Measurements from ENCODE around the gene PRKACB.
"Not testable (repeated sequence)": the region's sequence is repeated elsewhere in the genome, so short reads cannot be mapped to it uniquely, and the experiment has no call there.

The PRKACB gene

GRCh38 chr1:84223751-84224432 is 79.8 kb downstream of the PRKACB start:
- DNase-seq (ENCODE audit: low spot score) = no peak

- no peak for DNase-seq (ENCODE audit: low spot score)
Observed at GRCh38 chr1:84224905-84225304, 80.8 kb downstream of the PRKACB start.

GRCh38 chr1:84225646-84226045 is 81.6 kb downstream of the PRKACB start:
- no peak for DNase-seq (ENCODE audit: low spot score)

DNA sequence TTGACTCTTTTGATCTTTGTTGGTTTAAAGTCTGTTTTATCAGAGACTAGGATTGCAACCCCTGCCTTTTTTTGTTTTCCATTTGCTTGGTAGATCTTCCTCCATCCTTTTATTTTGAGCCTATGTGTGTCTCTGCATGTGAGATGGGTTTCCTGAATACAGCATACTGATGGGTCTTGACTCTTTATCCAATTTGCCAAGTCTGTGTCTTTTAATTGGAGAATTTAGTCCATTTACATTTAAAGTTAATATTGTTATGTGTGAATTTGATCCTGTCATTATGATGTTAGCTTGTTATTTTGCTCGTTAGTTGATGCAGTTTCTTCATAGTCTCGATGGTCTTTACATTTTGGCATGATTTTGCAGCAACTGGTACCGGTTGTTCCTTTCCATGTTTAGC is 88.6 kb downstream of the PRKACB start:
- DNase-seq (ENCODE audit: low spot score) = not testable (repeated sequence)

GRCh38 chr1:84236256-84236655 is 92.2 kb downstream of the PRKACB start:
- DNase-seq (ENCODE audit: low spot score) = no peak

- no peak for DNase-seq (ENCODE audit: low spot score)
Observed at GRCh38 chr1:84242641-84243040, 98.6 kb downstream of the PRKACB start.

DNA sequence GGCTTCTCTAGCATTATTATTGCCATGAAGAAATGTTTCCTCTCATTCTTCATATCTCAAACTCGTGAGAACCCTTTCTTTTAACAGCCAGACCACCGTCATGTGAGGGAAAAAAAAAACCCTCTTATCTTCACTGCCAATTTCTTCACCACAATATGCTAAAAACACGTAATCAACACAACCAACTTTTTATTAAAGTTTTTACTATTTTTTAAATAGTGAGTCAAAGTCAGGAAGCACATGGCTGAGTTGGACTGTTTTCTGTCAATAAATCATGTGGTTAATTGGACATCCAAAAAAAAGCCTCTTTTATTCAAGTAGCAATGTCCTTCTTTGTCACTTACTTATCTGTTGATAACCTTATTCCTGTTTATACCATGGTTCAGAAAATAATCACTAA is 101.5 kb downstream of the PRKACB start:
- no peak for DNase-seq (ENCODE audit: low spot score)

GRCh38 chr1:84246213-84246612 is 102.1 kb downstream of the PRKACB start:
- no peak for DNase-seq (ENCODE audit: low spot score)

DNA sequence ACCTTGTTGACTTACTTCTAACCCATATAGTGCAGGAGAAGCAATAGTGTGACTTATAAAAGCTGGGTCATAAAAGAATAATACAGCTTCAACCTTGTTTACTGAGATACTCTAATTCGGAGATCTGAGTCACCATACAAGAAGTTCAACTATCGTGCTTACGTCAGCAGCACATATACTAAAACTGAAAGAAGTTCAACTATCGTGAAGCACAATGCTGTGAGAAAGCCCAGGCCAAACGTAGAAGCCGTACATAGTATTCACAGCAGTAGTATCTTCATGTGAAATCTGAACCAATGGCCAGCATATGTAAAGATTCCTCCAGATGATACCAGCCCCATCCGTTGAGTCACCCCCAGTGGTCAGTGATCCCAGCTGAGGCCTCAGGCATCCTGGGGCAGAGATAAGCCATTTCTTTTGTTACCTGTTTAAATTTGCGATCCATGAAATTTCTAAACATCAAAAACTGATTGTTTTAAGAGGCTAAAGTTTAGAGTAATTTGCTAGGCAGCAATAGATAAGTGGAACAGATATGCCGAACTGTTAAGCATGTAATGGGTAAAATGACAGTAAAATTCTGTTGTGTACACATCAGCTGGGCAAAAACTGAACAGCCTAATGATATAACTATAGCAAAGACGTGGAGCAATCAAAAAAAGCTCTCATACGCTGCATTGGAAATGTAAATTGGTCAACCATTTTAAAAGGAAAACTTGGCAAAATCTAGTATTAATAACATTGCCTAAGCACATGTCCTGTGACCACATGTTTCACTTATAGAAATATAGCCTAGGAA is 103.6 kb downstream of the PRKACB start:
- DNase-seq (ENCODE audit: low spot score) = peak; percentile 88

DNA sequence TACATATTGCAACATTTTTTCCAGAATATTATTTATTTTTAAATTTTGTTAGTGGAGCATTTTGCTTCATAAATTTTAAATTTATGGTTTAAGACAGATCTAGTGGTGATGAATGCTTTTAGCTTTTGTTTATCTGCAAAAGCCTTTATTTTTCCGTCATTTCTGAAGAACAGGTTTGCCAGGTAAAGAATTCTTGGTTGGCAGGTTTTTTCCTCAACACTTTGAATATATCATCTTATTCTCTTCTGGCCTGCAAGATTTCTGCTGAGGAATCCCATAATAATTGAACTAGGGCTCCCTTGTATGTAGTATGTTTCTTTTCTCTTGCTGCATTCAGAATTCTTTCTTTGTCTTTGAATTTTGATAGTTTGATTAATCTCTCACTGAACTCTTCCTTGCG is 106.6 kb downstream of the PRKACB start:
- DNase-seq (ENCODE audit: low spot score) = no peak

- DNase-seq (ENCODE audit: low spot score) = no peak
Observed at GRCh38 chr1:84253036-84253435, 109.0 kb downstream of the PRKACB start.

DNA sequence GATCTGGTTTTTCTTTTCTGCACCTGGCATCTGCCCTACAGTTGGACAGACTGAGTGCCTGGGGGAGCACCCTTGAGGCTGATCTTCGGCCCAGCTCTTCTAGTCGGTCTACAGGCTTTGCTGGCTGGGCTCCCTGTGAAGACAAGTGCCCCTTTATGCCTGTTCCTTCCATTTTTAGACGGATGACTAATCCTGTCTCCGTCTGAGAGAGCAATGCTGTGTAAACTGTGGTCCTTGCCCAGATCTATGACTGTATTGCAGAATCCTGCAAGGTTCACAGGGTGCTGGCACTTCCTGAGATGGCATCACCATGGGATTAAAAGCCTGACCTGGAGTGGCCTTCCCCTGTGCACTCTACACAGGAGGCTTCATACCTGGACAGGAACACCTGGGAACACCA is 109.8 kb downstream of the PRKACB start:
- peak; percentile 92 for DNase-seq (ENCODE audit: low spot score)

DNA sequence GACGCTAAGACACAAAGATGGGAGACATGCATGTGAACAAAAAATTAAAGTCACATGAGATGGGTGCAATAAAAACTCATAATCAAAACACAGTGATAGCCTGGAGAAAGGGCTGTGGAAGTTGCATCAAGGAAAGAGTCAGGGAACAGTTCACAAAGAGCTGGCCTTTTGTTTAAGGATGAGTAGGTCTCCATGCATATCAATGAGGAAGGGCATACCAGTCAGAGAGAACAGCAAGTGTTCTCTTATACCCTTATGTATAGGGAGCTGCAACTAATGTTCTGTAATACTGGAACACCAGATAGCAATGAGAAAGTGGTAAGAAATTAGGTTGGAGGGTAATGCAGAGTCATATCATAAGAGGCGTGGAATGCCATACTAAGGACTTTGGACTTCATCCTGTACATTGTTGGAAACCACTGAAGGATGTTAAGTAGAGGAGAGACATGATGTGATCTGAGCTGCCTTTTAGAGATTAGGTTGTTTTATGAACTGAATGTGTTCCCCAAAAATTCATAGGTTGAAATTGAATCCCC is 110.7 kb downstream of the PRKACB start:
- DNase-seq (ENCODE audit: low spot score) = peak; percentile 63

DNA sequence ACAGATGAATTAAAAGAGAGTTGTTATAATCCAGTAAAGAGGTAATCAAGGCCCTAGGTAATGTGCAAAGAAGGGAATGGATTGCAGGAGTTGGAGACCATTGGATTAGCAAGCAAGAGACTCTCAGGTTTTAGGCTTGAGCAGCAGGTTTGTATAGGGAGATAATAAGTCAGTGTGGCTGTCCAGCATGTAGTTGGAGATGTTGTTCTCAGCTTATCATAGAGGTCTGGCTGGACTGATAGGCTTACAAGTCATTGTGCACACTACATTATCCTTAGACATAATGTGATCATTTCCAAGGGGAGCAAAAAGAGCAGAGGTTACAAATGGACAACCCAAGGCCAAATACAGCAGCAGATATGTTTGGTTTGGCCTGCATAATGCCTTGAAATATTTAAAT is 111.5 kb downstream of the PRKACB start:
- DNase-seq (ENCODE audit: low spot score) = no peak

GRCh38 chr1:84257617-84258016 is 113.5 kb downstream of the PRKACB start:
- no peak for DNase-seq (ENCODE audit: low spot score)

- no peak for DNase-seq (ENCODE audit: low spot score)
Observed at GRCh38 chr1:84259376-84259775, 115.3 kb downstream of the PRKACB start.

DNA sequence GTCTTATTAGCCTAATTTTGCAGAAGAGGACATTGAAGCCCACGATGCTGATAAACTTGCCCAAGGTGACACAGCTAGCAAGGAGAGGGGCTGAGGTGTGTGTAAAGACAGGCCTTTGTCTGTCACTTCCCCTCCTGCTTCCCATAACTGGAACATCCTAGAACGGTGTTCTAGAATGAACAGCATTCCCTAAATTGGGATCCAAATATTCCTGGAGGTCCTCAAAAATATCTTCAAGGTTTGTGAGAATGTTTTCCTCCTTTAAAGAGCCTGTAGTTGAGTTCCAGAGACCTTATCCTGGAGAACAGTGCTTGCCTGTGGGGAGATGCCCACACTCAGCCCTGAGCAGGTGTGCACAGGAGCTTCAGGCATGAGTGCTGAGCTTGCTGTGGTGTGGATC is 115.9 kb downstream of the PRKACB start:
- DNase-seq (ENCODE audit: low spot score) = no peak

GRCh38 chr1:84260852-84261518 is 116.9 kb downstream of the PRKACB start:
- peak; percentile 68 for DNase-seq (ENCODE audit: low spot score)

- no peak for DNase-seq (ENCODE audit: low spot score)
Observed at GRCh38 chr1:84264961-84265360, 120.9 kb downstream of the PRKACB start.

GRCh38 chr1:84265867-84266266 is 121.8 kb downstream of the PRKACB start:
- DNase-seq (ENCODE audit: low spot score) = no peak

DNA sequence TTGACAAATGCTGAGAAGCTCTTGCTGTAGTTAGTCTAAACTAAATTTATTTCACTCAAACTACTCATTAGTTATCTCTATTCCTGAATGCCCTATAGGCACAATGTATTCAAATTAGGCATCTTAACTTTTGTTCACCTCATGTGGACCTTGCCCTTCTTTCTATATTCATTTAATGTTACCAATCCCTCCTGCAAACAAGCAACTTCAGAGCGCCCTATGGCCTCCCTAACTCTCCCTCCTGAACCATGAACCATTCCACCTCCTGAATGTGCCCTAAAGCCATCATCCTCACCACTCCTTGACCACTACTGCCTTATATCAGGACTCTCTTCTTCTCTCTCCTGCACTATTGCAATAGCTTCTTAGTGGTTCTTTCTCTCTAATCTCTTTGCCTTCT is 122.7 kb downstream of the PRKACB start:
- DNase-seq (ENCODE audit: low spot score) = no peak

DNA sequence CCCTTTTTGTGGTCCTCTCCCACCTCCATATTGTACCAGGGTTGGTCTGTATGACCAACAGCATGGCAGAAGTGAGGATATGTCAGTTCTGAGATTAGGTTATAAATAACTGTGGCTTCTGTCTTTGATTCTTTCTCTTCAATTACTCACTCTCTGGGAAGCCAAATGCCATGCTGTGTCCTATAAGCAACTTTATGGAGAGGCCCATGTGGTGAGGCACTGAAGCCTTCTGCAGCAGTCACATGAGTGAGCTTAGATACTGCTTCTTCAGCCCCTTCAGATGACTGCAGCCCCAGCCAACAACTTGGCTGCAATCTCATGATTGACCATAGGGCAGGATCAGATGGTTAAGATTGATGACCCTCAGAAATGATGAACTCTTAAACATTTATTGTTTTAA is 123.4 kb downstream of the PRKACB start:
- no peak for DNase-seq (ENCODE audit: low spot score)

GRCh38 chr1:84268346-84268745 is 124.3 kb downstream of the PRKACB start:
- no peak for DNase-seq (ENCODE audit: low spot score)
